GM12878 (cell line): Measurements from ENCODE around the gene DPPA4. TPM values are rescaled to one million over a fixed set of nuclear protein-coding genes. Genes with fewer than 3 reads are reported as not detected.

Source experiments
- ATAC-seq: fragments of 200-7000 bp; cut with Tn5 transposase; 3 replicates; pipeline ENCODE4 v1.9.1; 2020; ENCODE audit warnings: mild to moderate bottlenecking, moderate library complexity
- Bru-seq: library from RNA; stranded (reverse); fragments of 400-500 nt; gene quantifications from one replicate; lab custom pipeline; 2021; lab: Mats Ljungman, UMichigan
- BruChase-seq, 2 experiments: library from RNA; stranded (reverse); fragments of 400-500 nt; gene quantifications; one replicate each; lab custom pipeline; 2021; lab: Mats Ljungman, UMichigan
- BruUV-seq: library from RNA; stranded (reverse); fragments of 400-500 nt; replicated peaks from 2 replicates; lab custom pipeline; 2021; lab: Mats Ljungman, UMichigan
- CTCF ChIA-PET: fragments of 300-600 bp; sonication (Branson Sonifier 250); formaldehyde crosslinking; extraction: SDS; loops from one replicate; lab custom pipeline; 2021; ENCODE audit warnings: inconsistent platforms; lab: Yijun Ruan, JAX
- POLR2A ChIA-PET: fragments of 350-600 bp; formaldehyde crosslinking; extraction: SDS; loops from one replicate; lab custom pipeline; 2021; ENCODE audit warnings: inconsistent platforms; lab: Charles Lee
- RAD21 ChIA-PET: fragments of 300-600 bp; sonication (Branson Sonifier 250); formaldehyde crosslinking; loops from one replicate; lab custom pipeline; 2023; ENCODE audit warnings: antibody characterized with exemption; ENCODE audit not compliant: unreplicated experiment; lab: Charles Lee
- SMC1A ChIA-PET: fragments of 300-600 bp; sonication (Branson Sonifier 250); formaldehyde crosslinking; loops from one replicate; lab custom pipeline; 2023; ENCODE audit not compliant: unreplicated experiment, uncharacterized antibody; lab: Charles Lee
- DNase-seq: peaks from one replicate; pipeline ENCODE4 v3.0.0-alpha.2; 2011; ENCODE audit warnings: low read depth, low spot score
- FAIRE-seq: peaks from 3 replicates; lab custom pipeline; 2011; peaks lifted over from hg19 to GRCh38; lab: Jason Lieb, UNC
- H2AFZ ChIP-seq: 2 replicates; pipeline ENCODE4 v1.6.0; 2011; ENCODE audit warnings: low read depth, low read length, control low read depth; ENCODE audit not compliant: control insufficient read depth
- H3K27ac ChIP-seq: 2 replicates; pipeline ENCODE4 v1.5.1; 2011; ENCODE audit warnings: control low read depth; ENCODE audit not compliant: control insufficient read depth, insufficient read depth
- H3K27me3 ChIP-seq, 2 experiments: replicated peaks in 1 of 2; 2 replicates each; pipeline versions ENCODE4 v1.6.0 to v1.6.1; 2011; ENCODE audit warnings: low read length in 1 of 2; ENCODE audit not compliant: control insufficient read depth in 2 of 2, insufficient read depth in 2 of 2
- H3K36me3 ChIP-seq, 2 experiments: 2 replicates each; pipeline ENCODE4 v1.5.1; 2011; ENCODE audit warnings: low read length in 1 of 2; ENCODE audit not compliant: control insufficient read depth in 2 of 2, insufficient read depth in 2 of 2
- H3K4me1 ChIP-seq: 2 replicates; pipeline ENCODE4 v1.6.1; 2011; ENCODE audit warnings: mild to moderate bottlenecking, low read length, moderate library complexity, mixed read lengths; ENCODE audit not compliant: control insufficient read depth, insufficient read depth
- H3K4me2 ChIP-seq: 2 replicates; pipeline ENCODE4 v1.6.0; 2011; ENCODE audit warnings: control low read depth; ENCODE audit not compliant: control insufficient read depth, insufficient read depth
- H3K4me3 ChIP-seq: fragments of 200-600 bp; sonication (generic); 2 replicates; pipeline ENCODE4 v1.5.1; 2016
- H3K79me2 ChIP-seq: 2 replicates; pipeline ENCODE4 v1.6.0; 2011; ENCODE audit warnings: low read length; ENCODE audit not compliant: control insufficient read depth, insufficient read depth
- H3K9ac ChIP-seq: 2 replicates; pipeline ENCODE4 v1.8.0; 2011; ENCODE audit warnings: low read length, control low read depth, mixed read lengths; ENCODE audit not compliant: control insufficient read depth, insufficient read depth
- H3K9me3 ChIP-seq: replicated peaks from 3 replicates; pipeline ENCODE4 v1.5.1; 2011; ENCODE audit warnings: mild to moderate bottlenecking, low read length; ENCODE audit not compliant: control insufficient read depth, insufficient read depth
- H4K20me1 ChIP-seq: 2 replicates; pipeline ENCODE4 v1.6.0; 2011; ENCODE audit not compliant: control insufficient read depth, insufficient read depth
- IRF5 ChIP-seq: fragments of 450-650 bp; IDR thresholded peaks from 2 replicates; pipeline ENCODE4 v1.6.1; 2017; ENCODE audit warnings: borderline replicate concordance
- NFYB ChIP-seq: IDR thresholded peaks from 2 replicates; pipeline ENCODE4 v1.6.1; 2011; ENCODE audit warnings: low read depth, mild to moderate bottlenecking, low read length, improper control_type of control experiment, moderate library complexity; ENCODE audit not compliant: insufficient read depth
- PML ChIP-seq: IDR thresholded peaks from 2 replicates; pipeline ENCODE4 v1.6.1; 2012; ENCODE audit warnings: low read length, inconsistent platforms
- RAD21 ChIP-seq: IDR thresholded peaks from 2 replicates; pipeline ENCODE4 v1.6.1; 2011; ENCODE audit warnings: mild to moderate bottlenecking, low read depth, low read length, moderate library complexity; ENCODE audit not compliant: insufficient read depth
- SREBF2 ChIP-seq: IDR thresholded peaks from 2 replicates; pipeline ENCODE4 v1.6.1; 2012; ENCODE audit warnings: mild to moderate bottlenecking, low read length
- WGBS: methylation state at CpG from one replicate; pipeline ENCODE4 v1.1.6; 2016; ENCODE audit warnings: low lambda C conversion rate; ENCODE audit not compliant: insufficient replicate concordance, insufficient coverage; ENCODE audit errors: missing lambda C conversion rate; 5-methylcytosine and 5-hydroxymethylcytosine counted together
- in situ Hi-C: fragments of 300-500 bp; cut with MboI; formaldehyde crosslinking; loops from 9 replicates; pipeline ENCODE4 v1.14.3; 2018; ENCODE audit warnings: mixed read lengths
- intact Hi-C: fragments of 100-400 bp; cut with micrococcal nuclease; formaldehyde crosslinking; loops from one replicate; pipeline ENCODE4 v1.14.2; 2022; ENCODE audit not compliant: unreplicated experiment
- long read RNA-seq, 2 experiments: library from polyadenylated mRNA; unstranded; transcript quantifications; one replicate each; pipeline ENCODE4 v2.0.0, GENCODE V29; 2019 to 2020
- polyA minus RNA-seq, 3 experiments: library from RNA; depleted of rRNA, polyadenylated mRNA; stranded (reverse); fragments of >200 nt; gene quantifications; 2 replicates each; pipeline ENCODE4 v1.2.3, GENCODE V29; 2011
- polyA plus RNA-seq, 11 experiments: library from polyadenylated mRNA; depleted of rRNA in 4 of 11; unstranded in 6 of 11; stranded (reverse) in 5 of 11; fragments of >200 nt; fragmentation: Nextera tagmentation in 4 of 11; fragmentation: Illumina TruSeq in 1 of 11; extraction: Ambion mirVana in 4 of 11; extraction: Trizol in 1 of 11; gene quantifications; 1 replicate in 1 of 11; 2 replicates in 10 of 11; pipeline versions ENCODE4 v1.2.1 to v1.2.3, GENCODE V29; 2011 to 2016; ENCODE audit warnings: inconsistent platforms in 2 of 11, missing spikeins in 2 of 11, low read depth in 1 of 11
- total RNA-seq, 4 experiments: library from RNA; depleted of rRNA in 3 of 4; stranded (reverse); fragments of >200 nt in 3 of 4; fragmentation: Illumina TruSeq in 1 of 4; extraction: Trizol in 1 of 4; gene quantifications; 2 replicates each; pipeline versions ENCODE4 v1.2.1 to v1.2.3, GENCODE V29; 2013 to 2021
- TF ChIP-seq, protein P1 (sequence below): fragments of 450-650 bp; IDR thresholded peaks from 2 replicates; pipeline ENCODE4 v1.6.1; 2018; ENCODE audit warnings: mild to moderate bottlenecking, low read depth, moderate library complexity; ENCODE audit not compliant: partially characterized antibody

DPPA4 gene, protein sequence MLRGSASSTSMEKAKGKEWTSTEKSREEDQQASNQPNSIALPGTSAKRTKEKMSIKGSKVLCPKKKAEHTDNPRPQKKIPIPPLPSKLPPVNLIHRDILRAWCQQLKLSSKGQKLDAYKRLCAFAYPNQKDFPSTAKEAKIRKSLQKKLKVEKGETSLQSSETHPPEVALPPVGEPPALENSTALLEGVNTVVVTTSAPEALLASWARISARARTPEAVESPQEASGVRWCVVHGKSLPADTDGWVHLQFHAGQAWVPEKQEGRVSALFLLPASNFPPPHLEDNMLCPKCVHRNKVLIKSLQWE
- total RNA-seq (2013; cell fraction: nucleolus; rRNA removed), result not detected in 2 replicates
- total RNA-seq (2014; rRNA removed), result not detected in 2 replicates
- not detected in 2 replicates for total RNA-seq (2014; rRNA removed; fragmentation: Illumina TruSeq; extraction: Trizol)
- total RNA-seq (2021), result 0.40 and 0.90 TPM in 2 replicates
- not detected for polyA plus RNA-seq (2011; ENCODE audit: low read depth)
- 0.69 and 0.75 TPM in 2 replicates for polyA plus RNA-seq (2011; rRNA removed)
- polyA plus RNA-seq (2011; cell fraction: cytosol; rRNA removed), result 0.47 and 0.60 TPM in 2 replicates
- 0.39 and 0.58 TPM in 2 replicates for polyA plus RNA-seq (2011; cell fraction: nucleus; rRNA removed)
- not detected in 2 replicates for polyA plus RNA-seq (2012)
- 0.01 TPM in 1 of 2 replicates, not detected in the other for polyA plus RNA-seq (2014; fragmentation: Illumina TruSeq; extraction: Trizol)
- polyA plus RNA-seq (2014; fragmentation: Nextera tagmentation; extraction: Ambion mirVana), result not detected
- polyA plus RNA-seq (2014; rRNA removed), result not detected in 2 replicates
- under 1 TPM; 0.26 to 0.44 TPM for polyA plus RNA-seq (2016; fragmentation: Nextera tagmentation; extraction: Ambion mirVana)
- polyA minus RNA-seq (2011; rRNA and poly(A)+ RNA removed), result 0.15 and 0.41 TPM in 2 replicates
- polyA minus RNA-seq (2011; cell fraction: cytosol; rRNA and poly(A)+ RNA removed), result not detected in 2 replicates
- 0.29 TPM in 1 of 2 replicates, not detected in the other for polyA minus RNA-seq (2011; cell fraction: nucleus; rRNA and poly(A)+ RNA removed)
- Bru-seq, nascent RNA, result not detected
- BruChase-seq, experiment 1, labeled RNA remaining after a 6-hour chase, result not detected
- not detected for BruChase-seq, experiment 2, labeled RNA remaining after a 2-hour chase
- long read RNA-seq, experiment 1, result 0 reads
- long read RNA-seq, experiment 2, result 0 reads

- in situ Hi-C loops, result no loop called here
- no peak within 1 kb of the TSS for H3K4me3 ChIP-seq
- ChIA-PET CTCF (no interaction called here), POLR2A (no interaction called here), RAD21 (interaction anchor here (0.6 kb wide), 1 partner anchor 258 kb away, joined by 3 read pairs; no protein-coding TSS in a partner anchor), SMC1A (no interaction called here)
- no peaks in the 10 kb centered on the region for H3K36me3 ChIP-seq
- H4K20me1 ChIP-seq, result no peaks in the 10 kb centered on the region
- intact Hi-C loops, result no loop called here
- H3K79me2 ChIP-seq, result no peaks in the 10 kb centered on the region
- TF ChIP-seq NFYB, result no peak
- no peak for TF ChIP-seq RAD21
- TF ChIP-seq, protein P1, sequence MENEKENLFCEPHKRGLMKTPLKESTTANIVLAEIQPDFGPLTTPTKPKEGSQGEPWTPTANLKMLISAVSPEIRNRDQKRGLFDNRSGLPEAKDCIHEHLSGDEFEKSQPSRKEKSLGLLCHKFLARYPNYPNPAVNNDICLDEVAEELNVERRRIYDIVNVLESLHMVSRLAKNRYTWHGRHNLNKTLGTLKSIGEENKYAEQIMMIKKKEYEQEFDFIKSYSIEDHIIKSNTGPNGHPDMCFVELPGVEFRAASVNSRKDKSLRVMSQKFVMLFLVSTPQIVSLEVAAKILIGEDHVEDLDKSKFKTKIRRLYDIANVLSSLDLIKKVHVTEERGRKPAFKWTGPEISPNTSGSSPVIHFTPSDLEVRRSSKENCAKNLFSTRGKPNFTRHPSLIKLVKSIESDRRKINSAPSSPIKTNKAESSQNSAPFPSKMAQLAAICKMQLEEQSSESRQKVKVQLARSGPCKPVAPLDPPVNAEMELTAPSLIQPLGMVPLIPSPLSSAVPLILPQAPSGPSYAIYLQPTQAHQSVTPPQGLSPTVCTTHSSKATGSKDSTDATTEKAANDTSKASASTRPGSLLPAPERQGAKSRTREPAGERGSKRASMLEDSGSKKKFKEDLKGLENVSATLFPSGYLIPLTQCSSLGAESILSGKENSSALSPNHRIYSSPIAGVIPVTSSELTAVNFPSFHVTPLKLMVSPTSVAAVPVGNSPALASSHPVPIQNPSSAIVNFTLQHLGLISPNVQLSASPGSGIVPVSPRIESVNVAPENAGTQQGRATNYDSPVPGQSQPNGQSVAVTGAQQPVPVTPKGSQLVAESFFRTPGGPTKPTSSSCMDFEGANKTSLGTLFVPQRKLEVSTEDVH, result no peak
- TF ChIP-seq SREBF2, result no peak
- TF ChIP-seq IRF5, result no peak
- TF ChIP-seq PML, result no peak
- H3K4me2 ChIP-seq, result no peak within 1 kb of the TSS
- DNase-seq (no peak), FAIRE-seq (no peak), ATAC-seq (no peak)
- no peaks in the 10 kb centered on the region for H3K9me3 ChIP-seq
- no peaks in the 10 kb centered on the region for H3K4me1 ChIP-seq
- H3K27me3 ChIP-seq, result no peaks in the 10 kb centered on the region
- H2AFZ ChIP-seq, result no peak within 1 kb of the TSS
- WGBS, result 58% methylated on average over 5 of the region's 5 CpGs
- H3K9ac ChIP-seq, result no peak within 1 kb of the TSS
- H3K27ac ChIP-seq, result no peak within 1 kb of the TSS
- no TSS peak for BruUV-seq
These were observed at the start of gene DPPA4 for GRCh38 chr3:109337393-109337792. Gene DPPA4, minus strand, starts transcription at chr3:109337546. Its CDS starts 29 bp downstream, at chr3:109337517.
